Astrocyte of the spinal cord (primary cell): ENCODE measurements around the gene TERF2IP.

Experiments used
- DNase-seq: peaks from one replicate; pipeline ENCODE4 v3.0.0; 2011; ENCODE audit warnings: low read depth, low spot score
- H3K4me3 ChIP-seq: 2 replicates; pipeline ENCODE4 v1.5.1; 2011; ENCODE audit warnings: low read depth, mild to moderate bottlenecking, low read length, moderate library complexity
- CTCF ChIP-seq: IDR thresholded peaks from 2 replicates; pipeline ENCODE4 v1.5.1; 2012; ENCODE audit warnings: low read depth, mild to moderate bottlenecking, low read length, inconsistent platforms
- in situ Hi-C: cut with HindIII; loops from 2 replicates; pipeline ENCODE4 v1.10.0; 2017; ENCODE audit warnings: low sequenced_read_pairs

TERF2IP gene

GRCh38 chr16:75616521-75617010 is 31.0 kb upstream of the TERF2IP start:
- no peak for TF ChIP-seq CTCF
- no peak for DNase-seq
- no peak overlapping the region for H3K4me3 ChIP-seq
- in situ Hi-C loops, result no loop called here

GRCh38 chr16:75617121-75617520 is 30.5 kb upstream of the TERF2IP start:
- in situ Hi-C loops, result no loop called here
- DNase-seq, result no peak
- H3K4me3 ChIP-seq, result no peak overlapping the region
- no peak for TF ChIP-seq CTCF

GRCh38 chr16:75618780-75619179 is 28.8 kb upstream of the TERF2IP start:
- in situ Hi-C loops, result no loop called here

GRCh38 chr16:75620326-75621169 is 27.0 kb upstream of the TERF2IP start:
- no peak for TF ChIP-seq CTCF
- H3K4me3 ChIP-seq, result no peak overlapping the region
- DNase-seq, result no peak
- in situ Hi-C loops, result no loop called here

More at GRCh38 chr16:75618780-75619179, 28.8 kb upstream of the TERF2IP start:
- DNase-seq, result no peak
- H3K4me3 ChIP-seq, result no peak overlapping the region
- no peak for TF ChIP-seq CTCF

- TF ChIP-seq CTCF, result peak; percentile 75
- H3K4me3 ChIP-seq, result no peak overlapping the region
- in situ Hi-C loops, result no loop called here
- peak; percentile 65 for DNase-seq
Measured at GRCh38 chr16:75621170-75621477, 26.4 kb upstream of the TERF2IP start.

GRCh38 chr16:75622761-75623605 is 24.6 kb upstream of the TERF2IP start, which contains the start of gene ADAT1:
TSS of gene ADAT1 (minus strand) at chr16:75623281. CDS start at chr16:75620799, 2,482 bp downstream.
- no peak for TF ChIP-seq CTCF
- in situ Hi-C loops, result no loop called here
- peak within 1 kb of the TSS; percentile 89 for H3K4me3 ChIP-seq
- DNase-seq, result peak; percentile 99
